GM12878 (cell line): Measurements from ENCODE around the gene KRT72. TPM values are rescaled to one million over a fixed set of nuclear protein-coding genes. Genes with fewer than 3 reads are reported as not detected.

Source experiments
- ATAC-seq: fragments of 200-7000 bp; cut with Tn5 transposase; 3 replicates; pipeline ENCODE4 v1.9.1; 2020; ENCODE audit warnings: mild to moderate bottlenecking, moderate library complexity
- BruUV-seq: library from RNA; stranded (reverse); fragments of 400-500 nt; replicated peaks from 2 replicates; lab custom pipeline; 2021; lab: Mats Ljungman, UMichigan
- CTCF ChIA-PET: fragments of 300-600 bp; sonication (Branson Sonifier 250); formaldehyde crosslinking; extraction: SDS; loops from one replicate; lab custom pipeline; 2021; ENCODE audit warnings: inconsistent platforms; lab: Yijun Ruan, JAX
- POLR2A ChIA-PET: fragments of 350-600 bp; formaldehyde crosslinking; extraction: SDS; loops from one replicate; lab custom pipeline; 2021; ENCODE audit warnings: inconsistent platforms; lab: Charles Lee
- RAD21 ChIA-PET: fragments of 300-600 bp; sonication (Branson Sonifier 250); formaldehyde crosslinking; loops from one replicate; lab custom pipeline; 2023; ENCODE audit warnings: antibody characterized with exemption; ENCODE audit not compliant: unreplicated experiment; lab: Charles Lee
- SMC1A ChIA-PET: fragments of 300-600 bp; sonication (Branson Sonifier 250); formaldehyde crosslinking; loops from one replicate; lab custom pipeline; 2023; ENCODE audit not compliant: unreplicated experiment, uncharacterized antibody; lab: Charles Lee
- DNase-seq: peaks from one replicate; pipeline ENCODE4 v3.0.0-alpha.2; 2011; ENCODE audit warnings: low read depth, low spot score
- FAIRE-seq: peaks from 3 replicates; lab custom pipeline; 2011; peaks lifted over from hg19 to GRCh38; lab: Jason Lieb, UNC
- H2AFZ ChIP-seq: 2 replicates; pipeline ENCODE4 v1.6.0; 2011; ENCODE audit warnings: low read depth, low read length, control low read depth; ENCODE audit not compliant: control insufficient read depth
- H3K27ac ChIP-seq: 2 replicates; pipeline ENCODE4 v1.5.1; 2011; ENCODE audit warnings: control low read depth; ENCODE audit not compliant: control insufficient read depth, insufficient read depth
- H3K27me3 ChIP-seq, 2 experiments: replicated peaks in 1 of 2; 2 replicates each; pipeline versions ENCODE4 v1.6.0 to v1.6.1; 2011; ENCODE audit warnings: low read length in 1 of 2; ENCODE audit not compliant: control insufficient read depth in 2 of 2, insufficient read depth in 2 of 2
- H3K36me3 ChIP-seq, 2 experiments: 2 replicates each; pipeline ENCODE4 v1.5.1; 2011; ENCODE audit warnings: low read length in 1 of 2; ENCODE audit not compliant: control insufficient read depth in 2 of 2, insufficient read depth in 2 of 2
- H3K4me1 ChIP-seq: 2 replicates; pipeline ENCODE4 v1.6.1; 2011; ENCODE audit warnings: mild to moderate bottlenecking, low read length, moderate library complexity, mixed read lengths; ENCODE audit not compliant: control insufficient read depth, insufficient read depth
- H3K4me2 ChIP-seq: 2 replicates; pipeline ENCODE4 v1.6.0; 2011; ENCODE audit warnings: control low read depth; ENCODE audit not compliant: control insufficient read depth, insufficient read depth
- H3K4me3 ChIP-seq: fragments of 200-600 bp; sonication (generic); 2 replicates; pipeline ENCODE4 v1.5.1; 2016
- H3K79me2 ChIP-seq: 2 replicates; pipeline ENCODE4 v1.6.0; 2011; ENCODE audit warnings: low read length; ENCODE audit not compliant: control insufficient read depth, insufficient read depth
- H3K9ac ChIP-seq: 2 replicates; pipeline ENCODE4 v1.8.0; 2011; ENCODE audit warnings: low read length, control low read depth, mixed read lengths; ENCODE audit not compliant: control insufficient read depth, insufficient read depth
- H3K9me3 ChIP-seq: replicated peaks from 3 replicates; pipeline ENCODE4 v1.5.1; 2011; ENCODE audit warnings: mild to moderate bottlenecking, low read length; ENCODE audit not compliant: control insufficient read depth, insufficient read depth
- H4K20me1 ChIP-seq: 2 replicates; pipeline ENCODE4 v1.6.0; 2011; ENCODE audit not compliant: control insufficient read depth, insufficient read depth
- CEBPZ ChIP-seq: fragments of 150-350 bp; IDR thresholded peaks from 2 replicates; pipeline ENCODE4 v1.6.1; 2016; ENCODE audit warnings: low read depth, low read length
- IRF3 ChIP-seq: fragments of 450-650 bp; IDR thresholded peaks from 2 replicates; pipeline ENCODE4 v1.6.1; 2014; ENCODE audit warnings: mild to moderate bottlenecking
- RAD21 ChIP-seq: IDR thresholded peaks from 2 replicates; pipeline ENCODE4 v1.6.1; 2011; ENCODE audit warnings: mild to moderate bottlenecking, low read depth, low read length, moderate library complexity; ENCODE audit not compliant: insufficient read depth
- SMAD1 ChIP-seq: fragments of 450-650 bp; IDR thresholded peaks from 2 replicates; pipeline ENCODE4 v1.6.1; 2018; ENCODE audit warnings: mild to moderate bottlenecking, low read depth; ENCODE audit not compliant: partially characterized antibody
- WGBS: methylation state at CpG from one replicate; pipeline ENCODE4 v1.1.6; 2016; ENCODE audit warnings: low lambda C conversion rate; ENCODE audit not compliant: insufficient replicate concordance, insufficient coverage; ENCODE audit errors: missing lambda C conversion rate; 5-methylcytosine and 5-hydroxymethylcytosine counted together
- in situ Hi-C: fragments of 300-500 bp; cut with MboI; formaldehyde crosslinking; loops from 9 replicates; pipeline ENCODE4 v1.14.3; 2018; ENCODE audit warnings: mixed read lengths
- intact Hi-C: fragments of 100-400 bp; cut with micrococcal nuclease; formaldehyde crosslinking; loops from one replicate; pipeline ENCODE4 v1.14.2; 2022; ENCODE audit not compliant: unreplicated experiment
- polyA plus RNA-seq, 11 experiments: library from polyadenylated mRNA; depleted of rRNA in 4 of 11; unstranded in 6 of 11; stranded (reverse) in 5 of 11; fragments of >200 nt; fragmentation: Nextera tagmentation in 4 of 11; fragmentation: Illumina TruSeq in 1 of 11; extraction: Ambion mirVana in 4 of 11; extraction: Trizol in 1 of 11; gene quantifications; 1 replicate in 1 of 11; 2 replicates in 10 of 11; pipeline versions ENCODE4 v1.2.1 to v1.2.3, GENCODE V29; 2011 to 2016; ENCODE audit warnings: inconsistent platforms in 2 of 11, missing spikeins in 2 of 11, low read depth in 1 of 11
- total RNA-seq, 4 experiments: library from RNA; depleted of rRNA in 3 of 4; stranded (reverse); fragments of >200 nt in 3 of 4; fragmentation: Illumina TruSeq in 1 of 4; extraction: Trizol in 1 of 4; gene quantifications; 2 replicates each; pipeline versions ENCODE4 v1.2.1 to v1.2.3, GENCODE V29; 2013 to 2021

Gene KRT72
- total and polyA plus RNA-seq, 10 of the 15 experiments (the other 5 are each of a cell fraction or from before 2014, with no cell fraction given): not detected

- TF ChIP-seq CEBPZ: no peak
- TF ChIP-seq SMAD1: no peak
These were observed 28.0 kb downstream of the KRT72 start (continued) for GRCh38 chr12:52573306-52573705.

GRCh38 chr12:52570511-52570910, 30.8 kb downstream of the KRT72 start:
- Histone ChIP-seq H3K27me3 (peaks cover 5 to 8% of the 10 kb centered on the region in 2 experiments), H3K4me1 (no peaks in the 10 kb centered on the region)

More at GRCh38 chr12:52570511-52570910, 30.8 kb downstream of the KRT72 start:
- in situ Hi-C loops (no loop called here), intact Hi-C loops (no loop called here)
- H4K20me1 ChIP-seq: 0 out of 2 replicates have a peak, but pooled peaks cover 2% of the 10 kb centered on the region
- ChIA-PET RAD21 (no interaction called here), CTCF (no interaction called here), POLR2A (no interaction called here), SMC1A (no interaction called here)
- no peak for DNase-seq
- H3K4me2 ChIP-seq: no peak overlapping the region
- H3K79me2 ChIP-seq: no peaks in the 10 kb centered on the region
- no peak for FAIRE-seq
- no peak for ATAC-seq
- no peaks in the 10 kb centered on the region for H3K36me3 ChIP-seq
- no TSS peak for BruUV-seq
- TF ChIP-seq IRF3 (no peak), RAD21 (no peak)
- no peak overlapping the region for H3K4me3 ChIP-seq
- no peak overlapping the region for H2AFZ ChIP-seq
- WGBS: 35% methylated on average over 10 of the region's 10 CpGs
- no peak overlapping the region for H3K9ac ChIP-seq
- H3K27ac ChIP-seq: no peak overlapping the region
- H3K9me3 ChIP-seq: no peaks in the 10 kb centered on the region
